Measurements from ENCODE around the gene TNIK.

Gene TNIK

DNA sequence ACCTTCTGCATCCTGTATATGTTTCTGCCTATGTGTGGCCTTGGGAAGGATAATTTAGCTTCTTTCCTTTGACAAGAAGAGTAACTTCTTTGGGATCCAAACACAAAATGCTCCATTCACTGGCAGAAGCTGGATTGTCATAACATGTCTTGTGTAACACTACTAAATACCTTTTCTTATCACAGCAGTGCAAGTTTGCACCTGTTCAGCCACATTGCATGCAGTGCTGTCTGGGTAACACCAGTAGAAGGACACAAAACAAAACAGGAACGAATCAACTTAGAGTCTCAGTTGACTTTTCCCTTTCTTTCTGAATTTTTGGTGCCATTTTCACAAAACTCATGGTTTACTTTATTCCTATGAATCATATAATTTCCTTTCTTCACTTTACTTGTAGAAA is 43.6 kb upstream of the TNIK start:
- TF ChIP-seq, protein P1, sequence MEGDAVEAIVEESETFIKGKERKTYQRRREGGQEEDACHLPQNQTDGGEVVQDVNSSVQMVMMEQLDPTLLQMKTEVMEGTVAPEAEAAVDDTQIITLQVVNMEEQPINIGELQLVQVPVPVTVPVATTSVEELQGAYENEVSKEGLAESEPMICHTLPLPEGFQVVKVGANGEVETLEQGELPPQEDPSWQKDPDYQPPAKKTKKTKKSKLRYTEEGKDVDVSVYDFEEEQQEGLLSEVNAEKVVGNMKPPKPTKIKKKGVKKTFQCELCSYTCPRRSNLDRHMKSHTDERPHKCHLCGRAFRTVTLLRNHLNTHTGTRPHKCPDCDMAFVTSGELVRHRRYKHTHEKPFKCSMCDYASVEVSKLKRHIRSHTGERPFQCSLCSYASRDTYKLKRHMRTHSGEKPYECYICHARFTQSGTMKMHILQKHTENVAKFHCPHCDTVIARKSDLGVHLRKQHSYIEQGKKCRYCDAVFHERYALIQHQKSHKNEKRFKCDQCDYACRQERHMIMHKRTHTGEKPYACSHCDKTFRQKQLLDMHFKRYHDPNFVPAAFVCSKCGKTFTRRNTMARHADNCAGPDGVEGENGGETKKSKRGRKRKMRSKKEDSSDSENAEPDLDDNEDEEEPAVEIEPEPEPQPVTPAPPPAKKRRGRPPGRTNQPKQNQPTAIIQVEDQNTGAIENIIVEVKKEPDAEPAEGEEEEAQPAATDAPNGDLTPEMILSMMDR (conservative IDR thresholded peaks at IDR 0.05; ENCODE audit: control insufficient read depth, insufficient read depth, low read depth, low read length), result no peak
- no peak for DNase-seq (ENCODE audit: low read depth)

DNA sequence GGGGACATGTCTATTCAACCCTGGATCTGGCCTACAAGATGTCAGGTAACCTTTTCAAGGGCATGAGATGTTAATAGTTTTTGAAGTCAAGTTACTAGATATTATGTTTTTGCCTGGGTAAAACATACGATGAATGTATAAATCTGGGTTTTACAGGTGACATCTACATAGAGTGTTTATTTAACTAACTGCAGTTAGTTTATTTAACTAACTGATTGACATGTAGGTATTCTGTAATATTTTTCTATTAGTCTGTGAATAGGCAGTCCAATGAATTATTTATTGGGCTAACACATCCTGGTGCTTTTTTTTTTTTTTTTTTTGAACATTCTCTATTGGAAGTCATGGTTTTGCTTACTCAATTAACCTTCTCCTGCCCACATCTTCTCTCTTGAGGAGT is 38.7 kb upstream of the TNIK start:
- TF ChIP-seq, protein P1 (conservative IDR thresholded peaks at IDR 0.05; ENCODE audit: control insufficient read depth, insufficient read depth, low read depth, low read length), result no peak
- no peak for DNase-seq (ENCODE audit: low read depth)
- no peak overlapping the region for H3K4me3 ChIP-seq (ENCODE audit: control insufficient read depth, low read depth, low read length)

More for the DNA sequence above, 43.6 kb upstream of the TNIK start:
- no peak overlapping the region for H3K4me3 ChIP-seq (ENCODE audit: control insufficient read depth, low read depth, low read length)

DNA sequence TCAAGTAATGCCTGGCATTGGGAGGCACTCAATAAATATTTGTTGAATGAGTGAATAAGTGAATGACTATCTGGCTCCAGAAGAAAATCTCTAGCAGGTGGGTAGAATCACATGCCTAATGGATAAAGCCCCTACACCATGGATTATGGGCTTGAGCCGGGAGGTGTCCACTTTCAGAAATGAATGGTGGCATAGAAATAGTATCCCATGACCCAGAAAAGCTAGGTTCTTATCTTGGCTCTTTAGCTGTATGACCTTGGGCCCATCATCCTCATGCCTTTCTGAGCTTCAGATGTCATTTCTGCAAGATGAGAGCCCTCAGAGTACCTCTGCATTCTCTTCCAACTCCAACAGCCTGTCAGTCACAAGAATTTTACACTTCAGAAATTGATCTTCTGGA is 37.3 kb upstream of the TNIK start:
- H3K4me3 ChIP-seq (ENCODE audit: control insufficient read depth, low read depth, low read length), result no peak overlapping the region
- TF ChIP-seq, protein P1 (conservative IDR thresholded peaks at IDR 0.05; ENCODE audit: control insufficient read depth, insufficient read depth, low read depth, low read length), result no peak
- no peak for DNase-seq (ENCODE audit: low read depth)

DNA sequence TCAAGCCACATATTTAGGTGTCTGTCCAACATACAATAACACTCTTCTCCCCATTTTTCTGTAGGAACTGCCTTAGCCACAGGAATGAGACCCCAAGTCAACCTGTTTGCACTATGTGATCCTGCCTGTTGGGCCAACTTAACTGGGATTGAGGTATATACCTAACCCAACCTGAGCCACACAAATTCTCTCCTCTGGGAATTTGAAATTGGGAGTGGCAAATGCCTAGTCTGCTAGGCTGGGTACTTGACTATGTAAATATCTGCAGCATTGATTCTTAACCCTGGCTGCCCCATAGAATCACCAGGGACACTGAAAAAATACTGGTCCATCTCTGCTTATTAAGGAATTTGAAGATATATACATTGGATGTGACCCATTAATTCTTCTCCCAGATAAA is 35.2 kb upstream of the TNIK start:
- no peak overlapping the region for H3K4me3 ChIP-seq (ENCODE audit: control insufficient read depth, low read depth, low read length)
- TF ChIP-seq, protein P1 (conservative IDR thresholded peaks at IDR 0.05; ENCODE audit: control insufficient read depth, insufficient read depth, low read depth, low read length), result no peak
- no peak for DNase-seq (ENCODE audit: low read depth)

DNA sequence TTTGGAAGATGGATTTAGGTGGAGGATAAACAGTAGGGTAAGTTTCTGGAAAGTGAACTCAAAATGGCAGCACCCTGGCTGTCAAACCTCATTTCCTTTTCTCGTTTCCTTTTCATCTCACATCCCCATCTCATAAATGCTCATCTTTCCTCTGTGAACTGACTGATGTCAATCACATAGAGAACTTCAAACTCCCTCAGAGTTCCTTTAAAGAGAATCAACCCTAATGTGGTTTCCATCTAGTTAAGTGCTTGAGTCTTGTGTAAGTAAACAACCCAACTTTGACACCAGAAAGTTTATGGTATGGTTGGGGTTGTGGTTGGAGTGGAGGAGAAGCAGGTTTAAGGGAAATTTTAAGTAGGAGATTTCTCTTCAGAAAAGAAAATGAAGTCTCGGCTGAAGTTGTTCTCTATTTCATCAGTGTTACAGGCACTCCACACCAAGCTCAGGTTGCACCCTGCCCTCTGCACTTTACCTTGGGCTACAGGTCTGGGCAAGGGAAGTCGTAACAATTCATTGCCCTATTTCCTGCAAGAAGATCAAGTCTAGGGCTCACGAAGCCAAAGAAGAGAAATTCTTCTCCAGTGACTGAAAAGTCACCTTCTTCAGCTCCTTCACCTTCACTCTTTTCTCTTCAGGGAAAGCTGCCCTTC is 34.4 kb upstream of the TNIK start:
- DNase-seq (ENCODE audit: low read depth), result no peak
- H3K4me3 ChIP-seq (ENCODE audit: control insufficient read depth, low read depth, low read length), result no peak overlapping the region
- TF ChIP-seq, protein P1 (conservative IDR thresholded peaks at IDR 0.05; ENCODE audit: control insufficient read depth, insufficient read depth, low read depth, low read length), result no peak

DNA sequence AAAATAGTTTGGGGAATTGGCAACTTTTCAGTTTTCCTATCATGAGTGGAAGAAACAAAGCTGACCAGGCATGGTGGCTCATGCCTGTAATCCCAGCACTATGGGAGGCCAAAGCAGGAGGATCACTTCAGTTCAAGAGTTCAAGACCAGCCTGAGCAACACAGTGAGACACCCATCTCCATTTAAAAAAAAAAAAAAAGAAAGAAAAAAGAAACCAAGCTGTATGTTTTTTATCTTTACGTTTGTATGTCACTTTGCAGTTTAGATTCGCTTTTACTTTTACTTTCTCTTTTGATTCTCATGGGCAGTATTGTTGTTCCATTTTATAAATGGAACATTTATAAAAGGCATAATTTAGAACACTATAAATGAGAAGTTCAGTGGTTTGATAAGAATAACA is 31.2 kb upstream of the TNIK start:
- no peak for DNase-seq (ENCODE audit: low read depth)
- TF ChIP-seq, protein P1 (conservative IDR thresholded peaks at IDR 0.05; ENCODE audit: control insufficient read depth, insufficient read depth, low read depth, low read length), result no peak
- H3K4me3 ChIP-seq (ENCODE audit: control insufficient read depth, low read depth, low read length), result no peak overlapping the region

DNA sequence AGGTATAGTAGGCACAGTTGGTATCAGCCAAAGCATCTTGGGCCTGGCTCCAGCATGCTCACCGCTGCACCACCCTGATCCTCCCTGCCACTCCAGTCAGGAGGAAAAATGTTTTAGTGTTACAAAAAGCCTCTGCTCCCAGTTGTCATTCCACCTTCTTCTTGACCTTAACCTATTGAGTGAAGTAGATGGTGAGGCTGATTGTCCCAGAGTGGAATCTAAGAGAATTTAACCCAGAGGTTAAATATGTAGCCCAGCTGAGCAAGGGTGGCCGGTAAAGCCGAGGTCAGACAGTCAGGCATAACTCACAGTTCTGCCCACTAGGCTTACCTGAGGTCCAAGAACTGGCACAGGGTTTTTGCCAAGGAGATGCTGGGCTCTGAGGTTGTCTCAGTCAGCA is 30.7 kb upstream of the TNIK start:
- DNase-seq (ENCODE audit: low read depth), result no peak
- TF ChIP-seq, protein P1 (conservative IDR thresholded peaks at IDR 0.05; ENCODE audit: control insufficient read depth, insufficient read depth, low read depth, low read length), result no peak
- no peak overlapping the region for H3K4me3 ChIP-seq (ENCODE audit: control insufficient read depth, low read depth, low read length)

Data from fibroblast of mammary gland (primary cell).